Dorsolateral prefrontal cortex (tissue), 118 donors: Measurements from ENCODE around the gene COG7. TPM values are rescaled to one million over a fixed set of nuclear protein-coding genes. Genes with fewer than 3 reads are reported as not detected.

Experiments used
- total RNA-seq, 120 experiments: library from RNA; stranded (reverse); gene quantifications; one replicate each; pipeline versions ENCODE4 v1.2.3 to v1.2.4, GENCODE V29; 2022

Gene COG7
- total RNA-seq, 120 experiments from 2014 or later, result 22.6 to 48.1 (median 35.2) TPM

Other genes with a start within 250 kb of the COG7 start
- gene SCNN1B, start 150.9 kb downstream of the COG7 start, total RNA-seq, result under 1 TPM in 1 of 120 experiments, not detected in 119; 0.98 TPM
- gene GGA2, start 57.3 kb upstream of the COG7 start, total RNA-seq, result 100 to 1,000 TPM in 19 of 120 experiments, 10 to 100 TPM in 101; 46.0 to 124 (median 85.7) TPM
- 10 to 100 TPM; 20.1 to 47.2 (median 31.9) TPM for gene EARS2, start 104.2 kb upstream of the COG7 start, total RNA-seq
- gene UBFD1, start 104.5 kb upstream of the COG7 start, total RNA-seq, result 100 to 1,000 TPM in 1 of 120 experiments, 10 to 100 TPM in 119; 43.7 to 103 (median 69.8) TPM
- gene NDUFAB1, start 143.1 kb upstream of the COG7 start, total RNA-seq, result 100 to 1,000 TPM in 53 of 120 experiments, 10 to 100 TPM in 67; 48.6 to 136 (median 98.9) TPM
- 10 to 100 TPM in 112 of 120 experiments, 1 to 10 TPM in 8; 8.2 to 23.7 (median 12.9) TPM for gene PALB2, start 188.1 kb upstream of the COG7 start, total RNA-seq
- 100 to 1,000 TPM in 79 of 120 experiments, 10 to 100 TPM in 41; 69.5 to 136 (median 106) TPM for gene DCTN5, start 188.3 kb upstream of the COG7 start, total RNA-seq
- 10 to 100 TPM in 5 of 120 experiments, 1 to 10 TPM in 115; 2.2 to 12.2 (median 6.2) TPM for gene PLK1, start 225.7 kb upstream of the COG7 start, total RNA-seq